ENCODE results near the gene EFCAB7.

DNA sequence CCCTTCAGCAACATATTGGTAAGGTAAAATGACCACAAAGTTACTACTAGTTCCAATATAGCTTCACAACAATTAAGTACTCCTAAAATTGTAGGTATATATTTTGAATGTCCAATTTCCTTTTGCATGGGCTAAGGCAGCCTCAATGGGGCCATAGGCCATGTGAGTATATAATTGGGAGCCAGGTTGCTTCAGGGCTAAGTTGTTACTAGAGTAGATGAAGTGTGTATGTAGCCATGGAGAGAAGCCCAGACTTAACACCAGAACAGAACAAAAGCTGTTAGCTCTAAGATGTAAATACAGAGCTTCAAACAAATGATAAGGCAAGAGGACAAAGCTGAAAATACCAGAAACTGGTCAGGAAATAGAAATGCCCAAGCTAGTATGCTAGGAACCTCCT lies 16.5 kb upstream of the EFCAB7 start:
- TF ChIP-seq EZH2 (IDR thresholded peaks at IDR 0.05; ENCODE audit: low read depth, unreplicated experiment) (no peak), POLR2AphosphoS5 (IDR thresholded peaks at IDR 0.05; ENCODE audit: low read depth) (no peak), JUNB (IDR thresholded peaks at IDR 0.05; ENCODE audit: unreplicated experiment) (no peak), NANOG (IDR thresholded peaks at IDR 0.05; ENCODE audit: borderline replicate concordance) (no peak), EZH2phosphoT487 (IDR thresholded peaks at IDR 0.05; ENCODE audit: unreplicated experiment) (no peak), ZNF114 (CRISPR knock-in tag; IDR thresholded peaks at IDR 0.05) (no peak), CREB1 (CRISPR knock-in tag; IDR thresholded peaks at IDR 0.05; ENCODE audit: low read depth) (no peak)
- TF ChIP-seq, protein P1, sequence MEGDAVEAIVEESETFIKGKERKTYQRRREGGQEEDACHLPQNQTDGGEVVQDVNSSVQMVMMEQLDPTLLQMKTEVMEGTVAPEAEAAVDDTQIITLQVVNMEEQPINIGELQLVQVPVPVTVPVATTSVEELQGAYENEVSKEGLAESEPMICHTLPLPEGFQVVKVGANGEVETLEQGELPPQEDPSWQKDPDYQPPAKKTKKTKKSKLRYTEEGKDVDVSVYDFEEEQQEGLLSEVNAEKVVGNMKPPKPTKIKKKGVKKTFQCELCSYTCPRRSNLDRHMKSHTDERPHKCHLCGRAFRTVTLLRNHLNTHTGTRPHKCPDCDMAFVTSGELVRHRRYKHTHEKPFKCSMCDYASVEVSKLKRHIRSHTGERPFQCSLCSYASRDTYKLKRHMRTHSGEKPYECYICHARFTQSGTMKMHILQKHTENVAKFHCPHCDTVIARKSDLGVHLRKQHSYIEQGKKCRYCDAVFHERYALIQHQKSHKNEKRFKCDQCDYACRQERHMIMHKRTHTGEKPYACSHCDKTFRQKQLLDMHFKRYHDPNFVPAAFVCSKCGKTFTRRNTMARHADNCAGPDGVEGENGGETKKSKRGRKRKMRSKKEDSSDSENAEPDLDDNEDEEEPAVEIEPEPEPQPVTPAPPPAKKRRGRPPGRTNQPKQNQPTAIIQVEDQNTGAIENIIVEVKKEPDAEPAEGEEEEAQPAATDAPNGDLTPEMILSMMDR (conservative IDR thresholded peaks at IDR 0.05; ENCODE audit: low read depth in 2 of 2) = no peak
- TF ChIP-seq, protein P2, sequence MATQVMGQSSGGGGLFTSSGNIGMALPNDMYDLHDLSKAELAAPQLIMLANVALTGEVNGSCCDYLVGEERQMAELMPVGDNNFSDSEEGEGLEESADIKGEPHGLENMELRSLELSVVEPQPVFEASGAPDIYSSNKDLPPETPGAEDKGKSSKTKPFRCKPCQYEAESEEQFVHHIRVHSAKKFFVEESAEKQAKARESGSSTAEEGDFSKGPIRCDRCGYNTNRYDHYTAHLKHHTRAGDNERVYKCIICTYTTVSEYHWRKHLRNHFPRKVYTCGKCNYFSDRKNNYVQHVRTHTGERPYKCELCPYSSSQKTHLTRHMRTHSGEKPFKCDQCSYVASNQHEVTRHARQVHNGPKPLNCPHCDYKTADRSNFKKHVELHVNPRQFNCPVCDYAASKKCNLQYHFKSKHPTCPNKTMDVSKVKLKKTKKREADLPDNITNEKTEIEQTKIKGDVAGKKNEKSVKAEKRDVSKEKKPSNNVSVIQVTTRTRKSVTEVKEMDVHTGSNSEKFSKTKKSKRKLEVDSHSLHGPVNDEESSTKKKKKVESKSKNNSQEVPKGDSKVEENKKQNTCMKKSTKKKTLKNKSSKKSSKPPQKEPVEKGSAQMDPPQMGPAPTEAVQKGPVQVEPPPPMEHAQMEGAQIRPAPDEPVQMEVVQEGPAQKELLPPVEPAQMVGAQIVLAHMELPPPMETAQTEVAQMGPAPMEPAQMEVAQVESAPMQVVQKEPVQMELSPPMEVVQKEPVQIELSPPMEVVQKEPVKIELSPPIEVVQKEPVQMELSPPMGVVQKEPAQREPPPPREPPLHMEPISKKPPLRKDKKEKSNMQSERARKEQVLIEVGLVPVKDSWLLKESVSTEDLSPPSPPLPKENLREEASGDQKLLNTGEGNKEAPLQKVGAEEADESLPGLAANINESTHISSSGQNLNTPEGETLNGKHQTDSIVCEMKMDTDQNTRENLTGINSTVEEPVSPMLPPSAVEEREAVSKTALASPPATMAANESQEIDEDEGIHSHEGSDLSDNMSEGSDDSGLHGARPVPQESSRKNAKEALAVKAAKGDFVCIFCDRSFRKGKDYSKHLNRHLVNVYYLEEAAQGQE (IDR thresholded peaks at IDR 0.05; ENCODE audit: unreplicated experiment) = no peak
- TF ChIP-seq, protein P3, sequence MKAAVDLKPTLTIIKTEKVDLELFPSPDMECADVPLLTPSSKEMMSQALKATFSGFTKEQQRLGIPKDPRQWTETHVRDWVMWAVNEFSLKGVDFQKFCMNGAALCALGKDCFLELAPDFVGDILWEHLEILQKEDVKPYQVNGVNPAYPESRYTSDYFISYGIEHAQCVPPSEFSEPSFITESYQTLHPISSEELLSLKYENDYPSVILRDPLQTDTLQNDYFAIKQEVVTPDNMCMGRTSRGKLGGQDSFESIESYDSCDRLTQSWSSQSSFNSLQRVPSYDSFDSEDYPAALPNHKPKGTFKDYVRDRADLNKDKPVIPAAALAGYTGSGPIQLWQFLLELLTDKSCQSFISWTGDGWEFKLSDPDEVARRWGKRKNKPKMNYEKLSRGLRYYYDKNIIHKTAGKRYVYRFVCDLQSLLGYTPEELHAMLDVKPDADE (IDR thresholded peaks at IDR 0.05) = no peak

Data from GM23338 (cell line).